Stimulated activated CD4-positive, alpha-beta T cell treated with anti-CD3 and anti-CD28 coated beads, TNF-alpha, amount 100 ng/mL, for 4 hours (primary cell): ENCODE results near the gene DENND4C.
"Not testable (repeated sequence)": the region's sequence is repeated elsewhere in the genome, so short reads cannot be mapped to it uniquely, and the experiment has no call there.

Source experiments
- DNase-seq, 3 experiments: peaks; one replicate each; pipeline ENCODE4 v3.0.0-alpha.2; 2020; ENCODE audit warnings: low read depth in 3 of 3

DENND4C gene

GRCh38 chr9:19266778-19267384, 36.4 kb downstream of the DENND4C start:
- not testable (repeated sequence) for DNase-seq

- DNase-seq, result no peak
These were observed 39.1 kb downstream of the DENND4C start for GRCh38 chr9:19269582-19269981.

- no peak for DNase-seq
These were observed 40.0 kb downstream of the DENND4C start for GRCh38 chr9:19270421-19270949.

GRCh38 chr9:19271081-19271480, 40.6 kb downstream of the DENND4C start:
- DNase-seq, result no peak

GRCh38 chr9:19281801-19282200, 51.3 kb downstream of the DENND4C start:
- no peak for DNase-seq

GRCh38 chr9:19283072-19283710, 52.7 kb downstream of the DENND4C start:
- no peak for DNase-seq

- no peak for DNase-seq
These were observed 54.2 kb downstream of the DENND4C start for GRCh38 chr9:19284729-19285128.

- no peak for DNase-seq
These were observed 56.2 kb downstream of the DENND4C start for GRCh38 chr9:19286634-19287188.

GRCh38 chr9:19288081-19288480, 57.6 kb downstream of the DENND4C start:
- no peak for DNase-seq

GRCh38 chr9:19290103-19290502, 59.6 kb downstream of the DENND4C start:
- DNase-seq, result no peak

GRCh38 chr9:19294219-19294618, 63.7 kb downstream of the DENND4C start:
- no peak for DNase-seq

GRCh38 chr9:19298436-19299000, 68.0 kb downstream of the DENND4C start:
- DNase-seq, result no peak

- DNase-seq, result no peak
These were observed 72.7 kb downstream of the DENND4C start for GRCh38 chr9:19303216-19303615.

GRCh38 chr9:19306568-19306967, 76.1 kb downstream of the DENND4C start:
- DNase-seq, result no peak

- no peak for DNase-seq
These were observed 79.8 kb downstream of the DENND4C start for GRCh38 chr9:19310246-19310645.

GRCh38 chr9:19313573-19313972, 83.1 kb downstream of the DENND4C start:
- DNase-seq, result no peak

- no peak for DNase-seq
These were observed 90.0 kb downstream of the DENND4C start for GRCh38 chr9:19320495-19320894.

GRCh38 chr9:19331877-19332276, 101.4 kb downstream of the DENND4C start:
- DNase-seq, result no peak

GRCh38 chr9:19336166-19336565, 105.7 kb downstream of the DENND4C start:
- DNase-seq, result no peak

- DNase-seq, result no peak
These were observed 112.5 kb downstream of the DENND4C start for GRCh38 chr9:19342947-19343346.

GRCh38 chr9:19358701-19359100, 128.2 kb downstream of the DENND4C start:
- no peak for DNase-seq

GRCh38 chr9:19369107-19369506, 138.6 kb downstream of the DENND4C start:
- DNase-seq, result no peak

GRCh38 chr9:19371942-19372341, 141.4 kb downstream of the DENND4C start:
- DNase-seq, result no peak
